Measurements from ENCODE around the gene OR10D3.

GRCh38 chr11:124222407-124222806 is 39.3 kb downstream of the OR10D3 start:
- TF ChIP-seq CREB1 (IDR thresholded peaks at IDR 0.05; ENCODE audit: low read depth) (no peak), FOXM1 (IDR thresholded peaks at IDR 0.05; ENCODE audit: borderline replicate concordance, low read depth) (no peak), CEBPB (IDR thresholded peaks at IDR 0.05) (no peak), USF1 (IDR thresholded peaks at IDR 0.05) (no peak), MAX (IDR thresholded peaks at IDR 0.05) (no peak), RAD21 (IDR thresholded peaks at IDR 0.05; ENCODE audit: low read depth) (no peak), TAF1 (IDR thresholded peaks at IDR 0.05; ENCODE audit: low read depth) (no peak)

All from Ishikawa (cell line).